H54 (cell line): Measurements from ENCODE around the gene DNAJC30.

Experiments used
- DNase-seq: peaks from one replicate; pipeline ENCODE4 v3.0.0; 2011; ENCODE audit warnings: low spot score, mixed read lengths; ENCODE audit not compliant: insufficient read length
- FAIRE-seq: peaks from 3 replicates; lab custom pipeline; 2011; peaks lifted over from hg19 to GRCh38; lab: Jason Lieb, UNC
- POLR2A ChIP-seq: IDR thresholded peaks from 2 replicates; pipeline ENCODE4 v1.6.1; 2011; ENCODE audit warnings: low read depth, mild to moderate bottlenecking, low read length

DNAJC30 gene

GRCh38 chr7:73703225-73703624 lies 20.0 kb upstream of the DNAJC30 start:
- FAIRE-seq: no peak
- TF ChIP-seq POLR2A: no peak
- DNase-seq: no peak

- TF ChIP-seq POLR2A: no peak
- FAIRE-seq (no peak), DNase-seq (no peak)
Observed at GRCh38 chr7:73702665-73703064, 19.4 kb upstream of the DNAJC30 start.

- DNase-seq (no peak), FAIRE-seq (no peak)
- TF ChIP-seq POLR2A: no peak
Observed at GRCh38 chr7:73702226-73702625, 19.0 kb upstream of the DNAJC30 start.

- DNase-seq (no peak), FAIRE-seq (no peak)
- TF ChIP-seq POLR2A: no peak
Observed at GRCh38 chr7:73701357-73701995, 18.2 kb upstream of the DNAJC30 start.

GRCh38 chr7:73700581-73701134 lies 17.4 kb upstream of the DNAJC30 start:
- no peak for TF ChIP-seq POLR2A
- DNase-seq (no peak), FAIRE-seq (no peak)

GRCh38 chr7:73700069-73700423 lies 16.8 kb upstream of the DNAJC30 start:
- FAIRE-seq: no peak
- TF ChIP-seq POLR2A: no peak
- no peak for DNase-seq

GRCh38 chr7:73699370-73700068 lies 16.3 kb upstream of the DNAJC30 start:
- FAIRE-seq (no peak), DNase-seq (no peak)
- no peak for TF ChIP-seq POLR2A

GRCh38 chr7:73698410-73698809 lies 15.2 kb upstream of the DNAJC30 start:
- DNase-seq (no peak), FAIRE-seq (no peak)
- no peak for TF ChIP-seq POLR2A

- FAIRE-seq (no peak), DNase-seq (no peak)
- TF ChIP-seq POLR2A: no peak
Observed at GRCh38 chr7:73696372-73696771, 13.1 kb upstream of the DNAJC30 start.

GRCh38 chr7:73690646-73691045 lies 7.4 kb upstream of the DNAJC30 start:
- no peak for FAIRE-seq
- DNase-seq: no peak
- no peak for TF ChIP-seq POLR2A

GRCh38 chr7:73688288-73688687 lies 5.0 kb upstream of the DNAJC30 start:
- FAIRE-seq: no peak
- no peak for TF ChIP-seq POLR2A
- no peak for DNase-seq

- TF ChIP-seq POLR2A: no peak
- FAIRE-seq: no peak
- no peak for DNase-seq
Observed at GRCh38 chr7:73685311-73685710, 2.1 kb upstream of the DNAJC30 start.

GRCh38 chr7:73683788-73684693 lies 788 bp upstream of the DNAJC30 start:
- no peak for TF ChIP-seq POLR2A
- FAIRE-seq (no peak), DNase-seq (no peak)

- DNase-seq (no peak), FAIRE-seq (no peak)
- TF ChIP-seq POLR2A: no peak
Observed at GRCh38 chr7:73682745-73683055, 553 bp downstream of the DNAJC30 start.
